Amniotic epithelial cell (primary cell): ENCODE measurements around the gene NDNF.

ENCODE experiments used
- DNase-seq: peaks from one replicate; pipeline ENCODE4 v3.0.0-alpha.2; 2010; ENCODE audit warnings: low read depth

NDNF gene, protein sequence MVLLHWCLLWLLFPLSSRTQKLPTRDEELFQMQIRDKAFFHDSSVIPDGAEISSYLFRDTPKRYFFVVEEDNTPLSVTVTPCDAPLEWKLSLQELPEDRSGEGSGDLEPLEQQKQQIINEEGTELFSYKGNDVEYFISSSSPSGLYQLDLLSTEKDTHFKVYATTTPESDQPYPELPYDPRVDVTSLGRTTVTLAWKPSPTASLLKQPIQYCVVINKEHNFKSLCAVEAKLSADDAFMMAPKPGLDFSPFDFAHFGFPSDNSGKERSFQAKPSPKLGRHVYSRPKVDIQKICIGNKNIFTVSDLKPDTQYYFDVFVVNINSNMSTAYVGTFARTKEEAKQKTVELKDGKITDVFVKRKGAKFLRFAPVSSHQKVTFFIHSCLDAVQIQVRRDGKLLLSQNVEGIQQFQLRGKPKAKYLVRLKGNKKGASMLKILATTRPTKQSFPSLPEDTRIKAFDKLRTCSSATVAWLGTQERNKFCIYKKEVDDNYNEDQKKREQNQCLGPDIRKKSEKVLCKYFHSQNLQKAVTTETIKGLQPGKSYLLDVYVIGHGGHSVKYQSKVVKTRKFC

DNA sequence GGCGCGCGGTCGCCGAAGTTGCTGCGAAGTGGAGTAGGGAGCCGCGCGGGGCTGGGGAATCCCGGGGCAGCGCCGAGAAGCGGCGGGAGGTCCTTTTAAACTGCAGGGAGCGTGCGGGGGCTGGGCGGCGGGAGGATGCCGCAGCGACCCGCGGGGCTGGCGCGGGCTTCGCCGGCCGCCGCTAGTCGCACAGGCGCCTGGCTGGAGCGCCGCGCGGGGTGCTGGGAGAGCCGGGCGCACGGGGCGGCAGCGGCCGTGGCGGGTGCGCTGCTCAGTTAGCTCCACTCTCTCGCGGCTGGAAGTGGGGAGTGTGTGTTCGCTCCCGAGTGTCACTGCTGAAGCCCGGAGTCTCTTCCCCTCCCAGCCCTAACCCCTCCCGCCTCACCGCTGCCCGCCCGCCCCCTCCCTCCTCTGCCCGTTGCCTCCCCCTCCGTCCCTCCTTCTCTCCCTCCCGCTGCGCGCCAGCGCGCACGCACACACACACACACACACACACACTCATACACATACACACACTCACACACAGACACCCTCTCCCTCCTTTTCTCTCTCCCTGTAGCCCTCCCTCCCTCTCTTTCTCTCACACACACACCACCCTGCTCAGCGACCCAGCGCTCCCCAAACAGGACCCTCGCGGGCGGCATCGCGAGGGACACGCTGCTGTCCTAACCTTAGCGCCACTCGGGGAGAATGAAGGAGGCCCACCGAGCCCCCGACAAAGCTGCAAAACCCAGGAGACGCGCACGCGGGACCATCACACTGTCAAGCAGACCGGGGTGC, at the start of gene NDNF:
Gene NDNF (minus strand): TSS at position 312 of the 780 bp plus-strand sequence. CDS start 26,698 bp downstream, outside the sequence.
- DNase-seq, result peak; percentile 21

DNA sequence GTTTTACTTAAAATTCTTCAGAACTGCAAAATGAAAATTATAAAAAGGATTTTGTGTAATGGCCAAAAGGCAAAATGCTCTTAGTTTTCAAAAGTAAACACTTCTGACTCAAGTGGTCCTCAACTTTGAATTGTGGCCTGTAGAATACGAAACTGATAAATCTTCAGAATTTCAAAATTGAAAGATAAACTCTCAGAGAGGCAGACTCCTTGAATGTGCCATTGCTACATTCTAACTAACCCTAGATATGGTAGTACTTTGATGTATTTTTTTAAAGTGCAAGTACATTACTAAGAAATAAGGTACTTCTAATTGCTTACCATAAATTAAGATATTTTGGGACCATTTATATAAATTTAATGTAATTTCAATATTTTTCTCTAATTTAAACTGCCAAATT, 47.4 kb upstream of the NDNF start:
- no peak for DNase-seq

DNA sequence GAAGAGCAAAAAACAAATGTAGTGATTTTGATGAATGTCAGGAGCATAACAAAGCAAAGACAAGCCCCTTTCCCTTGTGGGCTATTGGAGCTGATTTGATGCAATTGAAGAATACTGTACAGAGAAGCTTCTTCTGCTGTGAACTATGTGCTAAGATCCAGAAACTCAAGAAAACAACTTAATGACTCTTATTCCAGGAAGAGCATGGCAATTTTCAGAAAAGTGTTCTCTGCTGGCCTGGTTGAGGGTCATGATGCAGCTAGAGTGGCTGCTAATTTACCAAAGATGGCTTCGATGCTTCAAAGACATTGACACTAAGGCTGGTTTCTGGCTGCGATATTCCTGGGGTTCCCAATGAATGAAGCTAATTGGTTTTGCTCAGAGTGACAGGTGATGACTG, 46.0 kb upstream of the NDNF start:
- no peak for DNase-seq

DNA sequence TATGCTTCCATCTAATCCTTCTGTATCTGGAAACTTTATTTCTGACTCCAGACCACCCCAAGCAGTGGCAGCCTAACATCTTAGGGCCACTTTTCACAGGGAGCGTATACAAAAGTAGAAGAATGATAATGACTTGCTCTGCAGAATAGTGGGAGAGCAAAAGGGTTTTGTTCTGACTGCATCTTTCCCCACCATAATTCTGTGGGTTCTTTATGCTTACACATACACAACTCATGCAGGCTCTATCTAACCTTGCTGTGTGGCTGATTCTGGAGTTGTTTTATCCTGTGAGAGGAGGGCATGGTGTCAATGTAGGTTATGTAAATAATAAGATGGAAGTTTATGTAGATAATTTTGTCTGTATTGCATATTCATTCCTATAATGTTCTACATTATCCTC, 42.4 kb upstream of the NDNF start:
- DNase-seq, result no peak

DNA sequence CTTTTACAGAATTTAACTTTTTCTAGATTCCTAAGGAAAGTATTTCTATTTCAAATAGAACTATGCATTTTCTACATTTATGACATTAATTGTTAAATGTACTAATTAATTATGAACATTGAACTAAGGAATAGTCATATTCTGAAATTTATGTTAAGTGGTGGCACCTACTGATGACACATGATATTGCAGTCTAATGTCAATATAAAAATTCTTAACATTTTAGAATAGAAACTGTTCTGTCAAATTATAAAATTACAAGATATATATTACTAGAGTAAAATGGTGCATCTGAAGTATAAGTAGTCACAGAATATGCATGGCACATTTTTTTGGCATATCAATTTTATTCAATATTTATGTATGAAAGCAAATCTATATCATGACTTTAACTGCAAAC, 40.2 kb upstream of the NDNF start:
- no peak for DNase-seq

DNA sequence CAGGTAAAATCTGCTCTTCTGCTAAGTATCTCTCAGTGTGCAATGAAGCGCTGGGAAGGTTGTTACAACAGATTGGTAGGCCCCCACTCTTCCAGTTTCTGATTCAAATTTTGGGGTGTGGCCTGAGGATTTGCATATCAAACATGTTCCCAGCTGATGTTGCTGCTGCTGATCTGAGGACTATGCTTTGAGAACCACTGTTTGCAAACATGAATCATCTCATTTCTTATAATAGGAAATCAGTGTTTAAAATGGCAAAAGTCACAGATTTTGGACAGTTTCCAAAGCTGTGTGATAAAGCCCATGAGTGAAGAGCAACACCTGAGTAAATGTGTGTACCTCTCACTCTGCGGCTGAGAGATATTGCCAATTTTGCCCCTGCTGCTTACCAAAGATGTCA, 36.2 kb upstream of the NDNF start:
- no peak for DNase-seq

DNA sequence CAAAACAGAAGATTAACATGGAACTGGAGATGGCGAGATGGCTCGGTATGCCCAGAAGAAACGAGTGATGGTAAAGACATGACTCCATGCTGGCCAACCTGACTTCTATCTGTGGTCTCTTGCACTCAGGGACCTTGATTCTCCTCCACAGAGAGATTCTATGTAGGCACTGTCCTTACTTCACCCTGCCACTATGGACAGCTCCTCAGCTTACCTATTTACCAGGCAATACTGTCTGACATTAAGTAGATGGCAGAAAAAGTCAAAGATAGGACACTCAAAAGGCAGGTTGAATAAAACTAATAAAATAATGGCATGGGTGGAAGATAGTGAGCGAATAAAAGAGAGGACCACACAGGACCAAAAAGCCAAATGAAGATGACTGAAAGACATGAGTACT, 35.2 kb upstream of the NDNF start:
- no peak for DNase-seq

DNA sequence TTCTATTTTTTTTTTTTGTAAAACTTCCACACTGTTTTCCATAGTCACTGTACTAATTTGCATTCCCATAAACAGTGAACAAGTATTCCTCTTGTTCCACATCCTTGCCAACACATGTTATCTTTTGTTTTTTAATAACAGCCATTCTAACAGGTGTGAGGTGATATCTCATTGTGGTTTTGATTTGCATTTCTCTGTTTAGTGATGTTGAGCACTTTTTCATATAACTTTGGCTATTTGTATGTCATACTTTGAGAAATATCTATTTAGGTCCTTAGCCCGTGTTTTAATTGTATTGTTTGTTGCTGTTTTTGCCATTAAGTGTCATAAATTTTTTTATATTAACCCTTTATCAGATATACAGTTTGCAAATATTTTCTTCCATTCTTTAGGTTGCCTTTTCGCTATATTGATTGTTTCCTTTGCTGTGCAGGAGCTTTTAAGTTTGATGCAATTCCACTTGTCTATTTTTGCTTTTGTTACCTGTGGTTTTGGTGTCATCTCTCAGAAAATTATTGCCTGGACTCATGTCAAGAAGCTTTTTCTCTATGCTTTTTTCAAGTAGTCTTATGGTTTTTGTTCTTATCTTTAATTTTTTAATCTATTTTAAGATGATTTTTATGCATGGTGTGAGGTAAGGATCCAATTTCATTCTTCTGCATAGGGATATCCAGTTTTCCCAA, 27.9 kb upstream of the NDNF start:
- no peak for DNase-seq

DNA sequence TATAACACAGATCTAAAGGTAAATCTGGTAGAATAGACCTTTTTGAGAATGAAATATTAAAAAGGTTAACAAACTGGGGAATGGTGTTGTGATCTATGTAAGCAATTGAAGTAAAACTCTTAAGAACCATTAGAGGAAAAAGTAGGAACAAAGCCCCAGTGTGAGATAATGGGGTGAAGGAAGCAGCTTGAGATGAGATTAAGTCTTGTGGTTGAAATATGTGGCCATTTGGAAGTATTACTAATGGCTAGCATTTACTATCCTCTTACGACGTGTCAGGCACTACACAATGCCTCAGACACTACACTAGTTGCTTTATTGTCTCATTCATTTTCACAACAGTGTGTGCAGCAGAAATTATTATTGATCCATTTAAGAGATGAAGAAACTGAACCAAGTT, 25.9 kb upstream of the NDNF start:
- DNase-seq, result no peak

DNA sequence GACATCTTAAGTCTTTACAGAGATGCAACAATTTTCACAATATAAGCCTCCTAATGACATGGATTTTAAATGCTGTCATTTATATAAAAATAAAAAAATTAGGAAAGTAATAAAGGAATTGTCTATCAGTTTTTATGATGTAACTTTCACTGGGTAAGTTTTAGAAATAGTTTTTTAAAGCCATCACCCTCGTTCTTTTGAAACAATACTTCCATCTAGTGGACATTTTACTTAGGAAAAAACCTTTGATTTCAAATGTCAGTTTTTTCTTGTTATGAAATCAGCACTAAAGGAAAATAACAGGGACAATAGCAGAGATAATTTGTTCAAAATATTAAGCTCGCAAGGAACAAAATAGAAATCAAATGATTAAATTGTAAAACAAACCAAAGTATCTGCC, 24.3 kb upstream of the NDNF start:
- DNase-seq, result peak; percentile 52

DNA sequence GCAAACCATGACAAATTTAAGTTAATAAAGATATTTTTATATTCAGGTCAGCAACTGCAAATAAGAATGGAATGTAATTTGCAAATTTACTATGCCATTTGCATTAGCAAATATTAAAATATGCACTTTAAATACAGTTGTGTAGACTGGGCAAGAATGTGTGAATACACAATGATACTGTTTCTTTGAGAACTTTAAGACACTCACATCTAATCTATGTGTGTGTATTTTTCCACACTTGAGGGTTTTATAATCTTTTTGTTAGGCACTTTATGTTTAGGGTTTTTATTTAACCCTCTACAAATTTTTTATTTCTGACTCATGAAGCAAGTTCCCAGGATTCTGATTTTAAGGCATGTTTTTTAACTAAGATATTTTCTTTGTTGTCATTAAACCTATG, 23.9 kb upstream of the NDNF start:
- no peak for DNase-seq

DNA sequence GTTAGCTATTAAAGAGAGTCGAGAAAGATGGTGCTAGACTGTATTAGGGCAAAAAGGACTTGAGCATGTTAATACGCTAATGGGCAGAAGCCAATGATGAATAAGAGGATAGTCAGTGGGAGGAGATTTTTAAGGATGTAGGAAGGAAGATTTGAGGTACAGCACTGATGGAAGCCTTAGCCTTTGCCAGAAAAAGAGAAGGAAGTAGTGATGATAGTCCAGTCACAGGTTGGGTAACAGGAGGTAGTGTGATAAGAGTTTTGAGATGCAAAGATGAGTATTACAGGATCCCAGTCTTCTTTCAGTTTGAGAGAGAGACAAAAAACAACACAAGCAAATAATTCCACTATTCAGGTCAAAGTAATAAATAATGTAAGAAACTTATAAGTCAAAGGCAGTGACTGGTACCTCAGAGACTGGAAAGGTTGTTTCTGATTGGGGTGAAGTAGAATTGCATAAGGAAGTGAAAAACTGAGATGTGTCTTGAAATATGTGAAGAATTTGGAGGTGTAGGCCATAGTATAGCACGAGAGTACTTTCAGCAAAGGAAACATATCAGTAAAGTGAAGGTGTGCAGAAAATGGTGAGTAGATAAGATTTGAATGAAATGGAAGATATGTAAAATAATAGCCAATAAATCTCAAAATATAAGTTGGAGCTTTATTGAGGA, 22.1 kb upstream of the NDNF start:
- DNase-seq, result no peak

DNA sequence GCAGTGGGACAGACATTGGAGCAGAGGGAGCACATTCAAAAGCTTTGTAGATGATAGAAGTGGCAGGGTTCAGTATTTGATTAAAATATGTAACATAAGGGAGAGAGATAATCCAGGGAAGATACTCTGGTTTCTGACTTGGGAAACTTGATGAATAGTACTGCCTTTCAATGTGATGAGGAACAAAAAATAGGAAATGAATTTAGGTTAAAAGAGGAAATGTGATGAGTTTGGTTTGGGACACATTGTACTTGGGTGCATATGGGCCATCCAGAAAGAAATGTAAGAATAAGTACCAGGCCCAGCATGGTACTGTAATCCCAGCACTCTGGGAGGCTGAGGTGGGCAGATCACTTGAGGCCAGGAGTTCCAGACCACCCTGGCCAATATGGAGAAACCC, 20.9 kb upstream of the NDNF start:
- no peak for DNase-seq

DNA sequence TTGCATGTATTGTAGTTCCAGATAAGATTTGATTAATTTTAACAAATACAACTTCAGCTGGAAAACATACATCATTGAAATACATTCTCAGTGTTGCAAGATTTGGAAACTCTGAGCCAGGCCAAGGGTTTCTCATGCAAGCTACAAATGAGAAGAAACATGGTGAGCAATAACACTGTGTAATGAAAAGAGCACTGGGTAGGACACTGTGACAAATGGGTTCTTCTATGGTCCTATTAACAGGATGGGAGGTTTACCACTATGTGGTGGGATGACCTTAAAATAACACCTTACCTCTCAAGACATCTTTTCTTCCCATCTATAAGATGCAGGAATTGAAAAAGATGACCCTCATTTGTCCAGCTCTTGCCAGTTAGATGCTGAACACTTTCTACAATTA, 19.6 kb upstream of the NDNF start:
- no peak for DNase-seq

DNA sequence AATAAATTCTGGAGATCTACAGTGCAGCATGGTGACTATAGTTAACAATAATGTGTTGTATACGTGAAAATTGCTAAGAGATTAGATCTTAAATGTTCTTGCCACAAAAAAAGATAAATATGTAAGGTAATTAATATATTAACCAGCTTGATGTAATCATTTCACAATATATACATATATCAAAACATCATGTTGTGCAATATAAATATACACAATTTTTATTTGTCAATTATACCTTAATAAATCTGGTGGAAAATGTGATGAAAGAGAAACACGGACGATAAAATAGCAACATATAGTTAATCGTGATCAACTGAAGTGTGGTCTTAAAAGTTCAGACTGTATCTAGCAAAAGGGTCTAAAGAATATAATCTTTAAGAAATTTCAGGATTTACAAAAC, 16.5 kb upstream of the NDNF start:
- no peak for DNase-seq

DNA sequence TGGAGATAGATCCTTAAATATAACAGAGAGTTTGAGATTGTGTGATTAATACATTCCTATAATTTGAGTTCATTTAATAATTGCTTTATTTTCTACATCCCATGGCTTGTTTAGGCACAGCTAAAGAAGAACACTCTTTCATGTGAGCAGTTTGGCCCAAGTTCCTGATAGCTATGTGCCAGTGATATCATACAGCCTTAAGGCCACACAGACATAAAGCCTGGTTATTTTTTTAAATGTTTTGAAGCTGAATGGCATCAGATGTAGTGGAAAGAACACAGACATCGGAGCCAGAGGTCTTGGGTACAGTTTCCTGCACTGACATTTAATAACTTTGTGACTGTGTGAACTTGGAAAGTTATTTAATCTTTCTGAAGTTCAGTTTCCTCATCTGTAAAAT, 7.0 kb upstream of the NDNF start:
- DNase-seq, result no peak

DNA sequence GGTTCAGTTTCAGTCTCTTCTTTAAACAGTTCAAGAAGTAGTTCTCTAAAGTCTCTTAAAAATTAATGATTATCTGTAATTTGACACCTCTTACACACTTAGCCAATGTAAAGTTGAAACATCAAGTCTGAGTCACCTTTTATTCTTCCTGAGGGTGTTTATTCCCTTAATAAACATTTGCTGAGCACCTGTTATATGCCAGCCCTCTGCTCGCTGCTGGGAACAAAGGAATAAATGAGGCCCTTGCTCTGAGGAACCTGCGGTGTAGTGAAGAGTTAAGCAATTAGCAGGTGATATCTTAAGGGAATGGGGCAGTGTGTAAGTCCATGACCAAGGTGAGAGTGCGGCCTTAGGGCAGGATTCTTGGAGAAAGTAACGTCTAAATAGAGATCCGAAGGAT, 5.2 kb upstream of the NDNF start:
- DNase-seq, result no peak

DNA sequence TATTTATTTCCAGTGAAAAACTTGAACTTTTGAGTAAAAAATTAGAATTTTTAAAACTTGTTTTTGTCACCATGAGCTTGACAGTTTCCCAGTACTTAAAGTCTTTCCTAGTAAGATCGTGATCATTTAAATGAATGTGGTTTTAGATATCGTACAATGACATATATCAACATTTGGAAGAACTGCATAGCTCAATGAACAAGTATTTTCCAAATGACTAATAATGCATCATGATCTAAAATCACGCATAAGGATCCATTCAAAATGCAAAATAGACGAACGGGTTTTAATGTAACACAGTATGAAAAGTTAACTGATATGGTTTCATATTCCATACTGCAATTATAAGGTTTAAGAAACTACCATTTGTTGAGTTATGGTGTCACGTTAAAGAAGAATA, 4.1 kb upstream of the NDNF start:
- no peak for DNase-seq

DNA sequence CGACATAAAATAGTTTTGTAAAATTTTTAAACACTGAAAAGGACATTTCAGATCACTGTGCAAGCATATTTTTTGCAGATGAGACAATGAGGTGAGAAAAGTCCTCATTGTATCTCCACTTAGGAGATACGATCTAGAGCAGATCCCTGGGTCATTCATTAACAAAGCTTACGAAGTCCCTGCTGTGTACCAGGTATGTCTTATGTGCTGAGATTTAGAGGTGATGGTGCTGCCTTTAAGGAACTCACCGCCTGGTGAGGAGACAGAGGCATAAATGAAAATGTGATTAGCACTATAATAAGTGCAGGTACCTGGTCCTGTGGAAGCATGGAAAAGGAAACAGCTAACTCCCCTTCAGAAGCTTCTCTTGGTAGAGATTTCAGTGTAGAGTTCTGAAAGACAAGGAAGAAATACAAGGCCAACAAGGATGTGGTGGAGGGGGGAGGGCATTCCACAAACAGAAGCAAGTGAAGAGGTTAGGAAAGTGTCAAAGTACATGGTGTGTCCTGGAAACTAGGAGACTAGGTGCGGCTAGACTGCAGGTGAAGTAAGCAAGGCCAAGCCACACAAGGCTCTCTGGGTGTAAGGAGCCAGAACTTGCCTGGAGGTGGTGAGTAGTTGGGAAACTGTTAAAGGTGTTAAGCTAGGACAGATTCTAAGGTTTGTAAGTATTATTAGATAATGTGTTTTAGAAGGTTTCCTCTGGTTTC, 1.5 kb upstream of the NDNF start:
- no peak for DNase-seq

DNA sequence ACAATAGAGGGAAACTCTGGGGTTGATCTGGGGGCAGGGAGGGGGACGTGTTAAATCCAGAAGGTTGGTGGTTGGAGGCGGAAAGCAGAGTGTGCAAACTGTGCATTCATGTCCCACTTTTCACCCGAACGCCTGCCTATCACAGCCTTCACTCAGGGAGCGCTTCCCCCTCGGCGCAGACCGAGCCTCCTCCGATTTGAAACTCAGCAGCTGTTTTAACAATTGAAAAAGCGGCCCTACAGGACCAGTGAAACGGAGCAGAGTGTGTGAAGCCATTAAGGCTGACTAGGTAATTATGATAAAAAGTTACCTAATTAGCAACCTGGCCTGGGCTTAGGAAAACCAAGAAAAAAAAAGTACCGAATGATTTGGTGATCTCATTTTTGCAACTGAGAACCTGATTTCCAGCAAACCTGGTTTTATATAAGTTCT, 685 bp upstream of the NDNF start:
- DNase-seq, result no peak

DNA sequence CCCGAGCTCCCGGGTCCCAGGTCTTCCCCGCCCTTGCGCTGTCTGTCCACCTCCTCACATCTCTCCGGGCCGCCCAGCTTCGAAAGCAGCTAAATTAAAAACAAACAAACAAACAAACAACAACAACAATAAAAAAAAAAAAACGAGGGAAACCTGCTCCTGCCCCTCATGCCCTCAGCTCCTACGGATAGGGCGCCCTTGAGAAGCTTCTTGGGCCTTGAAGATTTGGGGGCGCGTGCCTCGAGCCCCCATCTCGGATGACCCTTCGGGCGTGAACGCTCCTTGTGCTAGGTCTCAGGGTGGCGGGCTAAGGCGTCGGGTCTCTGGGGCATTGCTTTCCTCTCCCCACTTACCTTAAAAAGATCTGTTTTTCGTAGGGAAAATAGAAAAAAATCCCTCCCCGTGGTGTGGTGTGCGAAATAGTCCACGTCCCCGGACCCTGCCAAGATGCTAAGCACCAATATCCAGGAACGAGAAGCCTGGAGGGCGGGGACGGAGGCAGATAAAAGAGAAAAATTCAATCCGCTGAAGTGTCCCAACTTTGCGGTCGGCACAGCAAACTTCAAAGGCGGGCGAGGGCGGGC, 603 bp downstream of the NDNF start:
- DNase-seq, result no peak
